A673 (cell line): ENCODE data around the gene PPP5C. TPM values are rescaled to one million over a fixed set of nuclear protein-coding genes. Genes with fewer than 3 reads are reported as not detected.

Experiments used
- BruUV-seq: library from RNA; stranded (reverse); fragments of 400-500 nt; replicated peaks from 2 replicates; lab custom pipeline; 2021; lab: Mats Ljungman, UMichigan
- CTCF ChIA-PET: fragments of 300-600 bp; sonication (Branson Sonifier 250); formaldehyde crosslinking; loops from one replicate; lab custom pipeline; 2022; ENCODE audit warnings: antibody characterized with exemption; lab: Charles Lee
- POLR2A ChIA-PET: fragments of 300-600 bp; sonication (Branson Sonifier 250); formaldehyde crosslinking; loops from one replicate; lab custom pipeline; 2022; ENCODE audit warnings: antibody characterized with exemption; ENCODE audit not compliant: low non-redundant PET; lab: Charles Lee
- DNase-seq: peaks from one replicate; pipeline ENCODE4 v3.0.0-alpha.2; 2015; ENCODE audit warnings: low spot score
- H3K27ac ChIP-seq: fragments of 200-600 bp; sonication (generic); 2 replicates; pipeline ENCODE4 v1.5.1; 2016; ENCODE audit warnings: mixed run types, low read depth, mild to moderate bottlenecking, mixed read lengths, antibody characterized with exemption, low read length; ENCODE audit not compliant: poor library complexity, severe bottlenecking
- H3K27me3 ChIP-seq: fragments of 200-600 bp; sonication (generic); replicated peaks from 2 replicates; pipeline ENCODE4 v1.6.1; 2017; ENCODE audit warnings: mixed run types, low read depth, mild to moderate bottlenecking, mixed read lengths, antibody characterized with exemption, low read length; ENCODE audit not compliant: insufficient read depth, poor library complexity
- H3K36me3 ChIP-seq: fragments of 200-600 bp; sonication (generic); 2 replicates; pipeline ENCODE4 v1.6.1; 2016; ENCODE audit warnings: mixed run types, mild to moderate bottlenecking, mixed read lengths, antibody characterized with exemption, low read length; ENCODE audit not compliant: insufficient read depth, poor library complexity, severe bottlenecking
- H3K4me1 ChIP-seq: fragments of 200-600 bp; sonication (generic); 2 replicates; pipeline ENCODE4 v1.6.1; 2017; ENCODE audit warnings: mixed run types, mild to moderate bottlenecking, mixed read lengths, antibody characterized with exemption, low read length; ENCODE audit not compliant: insufficient read depth, poor library complexity, severe bottlenecking
- H3K4me3 ChIP-seq: fragments of 200-600 bp; sonication (generic); 2 replicates; pipeline ENCODE4 v1.5.1; 2016; ENCODE audit warnings: low read depth, mixed run types, mild to moderate bottlenecking, mixed read lengths, low read length; ENCODE audit not compliant: poor library complexity, severe bottlenecking
- H3K9me3 ChIP-seq: fragments of 200-600 bp; sonication (generic); 2 replicates; pipeline ENCODE4 v1.6.1; 2016; ENCODE audit warnings: mixed run types, low read depth, mild to moderate bottlenecking, mixed read lengths, antibody characterized with exemption, low read length; ENCODE audit not compliant: poor library complexity, severe bottlenecking
- CTCF ChIP-seq: fragments of 300-800, 200-600 bp; sonication (generic); conservative IDR thresholded peaks from 2 replicates; pipeline ENCODE4 v1.5.1; 2017; ENCODE audit warnings: low read depth, mild to moderate bottlenecking, antibody characterized with exemption, low read length, moderate library complexity, mixed read lengths
- EZH2 ChIP-seq: fragments of 200-600 bp; sonication (generic); IDR thresholded peaks from 2 replicates; pipeline ENCODE4 v1.6.1; 2017; ENCODE audit warnings: borderline replicate concordance, low read depth, mild to moderate bottlenecking, mixed read lengths, antibody characterized with exemption, low read length; ENCODE audit not compliant: poor library complexity, severe bottlenecking
- intact Hi-C: fragments of 100-400 bp; cut with micrococcal nuclease; formaldehyde crosslinking; loops from one replicate; pipeline ENCODE4 v1.10.0; 2022; ENCODE audit not compliant: unreplicated experiment
- total RNA-seq: library from RNA; stranded (reverse); gene quantifications from 2 replicates; pipeline ENCODE4 v1.2.3, GENCODE V29; 2021

The PPP5C gene
- total RNA-seq, 1 experiment from 2014 or later = 164 TPM

- Histone ChIP-seq H3K4me1 (peaks cover 13% of the 10 kb centered on the region), H3K4me3 (no peak overlapping the region), H3K36me3 (no peaks in the 10 kb centered on the region), H3K27me3 (no peaks in the 10 kb centered on the region), H3K27ac (no peak overlapping the region), H3K9me3 (no peaks in the 10 kb centered on the region)
- TF ChIP-seq EZH2 (no peak), CTCF (no peak)
- no TSS peak for BruUV-seq
- ChIA-PET CTCF (no interaction called here), POLR2A (interaction anchor here (0.7 kb wide), 1 partner anchor 296 kb away, joined by 7 read pairs; no protein-coding TSS in a partner anchor)
- intact Hi-C loops = no loop called here
- DNase-seq = no peak
Observed at GRCh38 chr19:46423188-46423587, 76.3 kb downstream of the PPP5C start.

DNA sequence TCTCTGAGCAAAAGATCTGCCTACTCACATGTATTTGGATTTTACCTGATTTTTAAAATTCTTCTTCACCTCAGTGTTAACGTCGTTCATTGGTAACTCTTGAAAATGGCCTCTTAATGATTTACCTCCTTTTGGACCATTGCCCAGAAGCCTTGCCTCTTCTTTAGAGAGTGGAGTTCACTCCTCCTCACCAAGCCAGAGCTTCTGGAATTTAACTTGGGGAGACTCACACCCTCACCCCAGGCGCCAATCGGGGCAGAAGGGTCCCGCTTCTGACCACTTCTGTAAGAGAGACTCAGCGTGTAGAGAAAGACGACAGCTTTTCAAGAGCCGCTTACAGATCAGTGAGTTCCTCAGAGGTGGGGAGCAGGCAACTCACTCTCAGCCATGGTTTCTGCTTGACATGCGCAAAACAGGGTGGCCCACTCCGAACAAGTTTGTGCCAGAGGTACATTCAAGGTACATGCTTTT is 79.2 kb downstream of the PPP5C start:
- Histone ChIP-seq H3K4me1 (peaks cover 7% of the 10 kb centered on the region), H3K27me3 (no peaks in the 10 kb centered on the region), H3K27ac (peak overlapping the region; percentile 35), H3K36me3 (no peaks in the 10 kb centered on the region), H3K4me3 (peak overlapping the region; percentile 57), H3K9me3 (no peaks in the 10 kb centered on the region)
- no TSS peak for BruUV-seq
- DNase-seq = peak; percentile 58
- CTCF ChIA-PET = no interaction called here
- TF ChIP-seq EZH2 = no peak
- TF ChIP-seq CTCF = no peak
- intact Hi-C loops = no loop called here
- POLR2A ChIA-PET = no interaction called here

DNA sequence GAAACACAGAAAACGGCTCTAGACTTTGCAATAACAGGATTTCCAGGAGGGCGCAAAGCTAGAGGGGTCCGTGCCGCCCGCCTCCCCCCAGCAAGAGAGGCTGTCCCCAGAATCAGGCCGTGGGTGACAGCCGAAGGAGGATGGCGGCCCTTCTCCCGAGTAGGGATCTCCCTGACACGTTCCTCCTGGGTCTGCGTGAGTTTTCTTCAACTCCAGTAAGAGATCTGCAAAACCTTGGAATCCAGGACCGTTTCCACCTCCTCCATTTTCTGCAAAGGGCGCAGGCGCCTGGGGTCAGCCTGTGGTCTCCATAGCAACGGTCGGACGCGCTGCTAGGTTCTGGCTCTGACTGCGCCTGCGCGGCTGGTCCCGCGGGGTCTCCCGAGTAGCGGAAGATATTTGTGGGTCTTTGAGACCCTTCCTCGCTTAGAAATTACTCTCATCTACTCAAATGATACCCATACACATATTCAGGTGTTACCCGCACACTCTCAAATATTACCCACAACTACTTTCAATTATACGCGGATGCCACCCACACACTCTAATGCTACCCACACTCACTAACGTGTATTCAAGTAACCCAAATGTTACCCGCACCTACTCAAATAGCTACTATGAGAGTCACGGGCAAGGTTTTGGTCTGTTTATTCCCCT is 79.7 kb downstream of the PPP5C start:
- ChIA-PET POLR2A (no interaction called here), CTCF (interaction anchor here (0.6 kb wide), 1 partner anchor 439 kb away, joined by 7 read pairs; no protein-coding TSS in a partner anchor)
- H3K4me3 ChIP-seq = peak overlapping the region; percentile 57

More for the DNA sequence above, 79.7 kb downstream of the PPP5C start:
- no TSS peak for BruUV-seq
- Histone ChIP-seq H3K9me3 (no peaks in the 10 kb centered on the region), H3K27me3 (no peaks in the 10 kb centered on the region), H3K4me1 (peaks cover 7% of the 10 kb centered on the region), H3K27ac (peak overlapping the region; percentile 35), H3K36me3 (no peaks in the 10 kb centered on the region)
- DNase-seq = peak; percentile 90
- no peak for TF ChIP-seq EZH2
- intact Hi-C loops = no loop called here
